HEK293 (cell line): ENCODE measurements around the gene CLASP1.
A peak's percentile ranks its signal among the peaks of the same experiment; 100 is the strongest.

Experiments used
- CTCF ChIA-PET: fragments of 350-600 bp; formaldehyde crosslinking; extraction: SDS; loops from one replicate; lab custom pipeline; 2021; ENCODE audit warnings: antibody characterized with exemption; lab: Yijun Ruan, JAX
- POLR2A ChIA-PET: fragments of 300-600 bp; formaldehyde crosslinking; extraction: SDS; loops from one replicate; lab custom pipeline; 2020; ENCODE audit warnings: antibody characterized with exemption, inconsistent platforms; lab: Yijun Ruan, JAX
- H3K27ac ChIP-seq: fragments of 200-500 bp; sonication (Bioruptor generic); 2 replicates; pipeline ENCODE4 v1.5.1; 2014; ENCODE audit warnings: low read depth, low read length, control low read depth, inconsistent platforms; ENCODE audit errors: extremely low read depth
- H3K36me3 ChIP-seq, 2 experiments: fragments of 200-500 bp in 1 of 2; sonication (Bioruptor generic) in 1 of 2; 1 replicate in 1 of 2; 2 replicates in 1 of 2; pipeline ENCODE4 v1.5.1; 2014 to 2017; ENCODE audit warnings: inconsistent platforms in 2 of 2, low read length in 2 of 2; ENCODE audit not compliant: control insufficient read depth in 2 of 2, insufficient read depth in 1 of 2
- H3K4me1 ChIP-seq: fragments of 200-500 bp; sonication (Bioruptor generic); 2 replicates; pipeline ENCODE4 v1.5.1; 2014; ENCODE audit warnings: mild to moderate bottlenecking, low read length, inconsistent platforms; ENCODE audit not compliant: control insufficient read depth, insufficient read depth
- H3K4me3 ChIP-seq: 2 replicates; pipeline ENCODE4 v1.5.1; 2011; ENCODE audit warnings: low read depth, mild to moderate bottlenecking, control low read depth, low read length, moderate library complexity
- H3K9me3 ChIP-seq: fragments of 200-500 bp; sonication (Bioruptor generic); 2 replicates; pipeline ENCODE4 v1.5.1; 2014; ENCODE audit warnings: low read depth, low read length, inconsistent platforms; ENCODE audit not compliant: control insufficient read depth, insufficient read depth
- GLI2 ChIP-seq: fragments of 450-650 bp; formaldehyde crosslinking; IDR thresholded peaks from 2 replicates; pipeline ENCODE4; 2017; ENCODE audit warnings: missing biosample characterization, missing genetic modification characterization, low read depth, borderline replicate concordance
- HOXD13 ChIP-seq: sonication (generic); formaldehyde crosslinking; IDR thresholded peaks from 2 replicates; pipeline ENCODE4 v1.8.0; 2022; ENCODE audit warnings: missing genetic modification reagents, borderline replicate concordance
- KLF8 ChIP-seq: fragments of 450-650 bp; formaldehyde crosslinking; IDR thresholded peaks from 2 replicates; pipeline ENCODE4 v1.5.1; 2016; ENCODE audit warnings: missing biosample characterization, missing genetic modification characterization
- OSR2 ChIP-seq: fragments of 450-650 bp; formaldehyde crosslinking; IDR thresholded peaks from 2 replicates; pipeline ENCODE4 v1.5.1; 2016; ENCODE audit warnings: missing biosample characterization, missing genetic modification characterization
- SCRT2 ChIP-seq: fragments of 450-650 bp; formaldehyde crosslinking; IDR thresholded peaks from 2 replicates; pipeline ENCODE4 v1.5.1; 2016; ENCODE audit warnings: missing biosample characterization, missing genetic modification characterization
- TRIM28 ChIP-seq: IDR thresholded peaks from 2 replicates; pipeline ENCODE4 v1.6.1; 2011; ENCODE audit warnings: low read length, control low read depth, borderline replicate concordance
- ZNF2 ChIP-seq: fragments of 450-650 bp; formaldehyde crosslinking; IDR thresholded peaks from 2 replicates; pipeline ENCODE4 v1.5.1; 2016; ENCODE audit warnings: missing biosample characterization, missing genetic modification characterization
- ZNF211 ChIP-seq: fragments of 450-650 bp; formaldehyde crosslinking; IDR thresholded peaks from 2 replicates; pipeline ENCODE4 v1.5.1; 2016; ENCODE audit warnings: low read depth, missing biosample characterization, missing genetic modification characterization
- ZNF248 ChIP-seq: fragments of 450-650 bp; formaldehyde crosslinking; IDR thresholded peaks from 2 replicates; pipeline ENCODE4 v1.5.1; 2017; ENCODE audit warnings: missing biosample characterization, missing genetic modification characterization
- ZNF302 ChIP-seq: fragments of 450-650 bp; formaldehyde crosslinking; IDR thresholded peaks from 2 replicates; pipeline ENCODE4 v1.5.1; 2016; ENCODE audit warnings: missing biosample characterization, missing genetic modification characterization, low read depth
- ZNF311 ChIP-seq: fragments of 450-650 bp; formaldehyde crosslinking; IDR thresholded peaks from 2 replicates; pipeline ENCODE4 v1.5.1; 2017; ENCODE audit warnings: missing biosample characterization, missing genetic modification characterization, borderline replicate concordance
- ZNF473 ChIP-seq: fragments of 450-650 bp; formaldehyde crosslinking; IDR thresholded peaks from 2 replicates; pipeline ENCODE4 v1.5.1; 2017; ENCODE audit warnings: missing biosample characterization, missing genetic modification characterization
- ZNF610 ChIP-seq: fragments of 450-650 bp; formaldehyde crosslinking; IDR thresholded peaks from 2 replicates; pipeline ENCODE4 v1.5.1; 2016; ENCODE audit warnings: missing biosample characterization, missing genetic modification characterization, borderline replicate concordance
- ZNF621 ChIP-seq: fragments of 450-650 bp; formaldehyde crosslinking; IDR thresholded peaks from 2 replicates; pipeline ENCODE4 v1.5.1; 2017; ENCODE audit warnings: missing biosample characterization, missing genetic modification characterization
- ZNF654 ChIP-seq: fragments of 450-650 bp; formaldehyde crosslinking; IDR thresholded peaks from 2 replicates; pipeline ENCODE4 v1.5.1; 2016; ENCODE audit warnings: low read depth, missing biosample characterization, missing genetic modification characterization
- ZNF707 ChIP-seq: fragments of 450-650 bp; formaldehyde crosslinking; IDR thresholded peaks from 2 replicates; pipeline ENCODE4 v1.5.1; 2016; ENCODE audit warnings: missing biosample characterization, missing genetic modification characterization
- ZNF747 ChIP-seq: fragments of 450-650 bp; formaldehyde crosslinking; IDR thresholded peaks from 2 replicates; pipeline ENCODE4 v1.5.1; 2016; ENCODE audit warnings: missing biosample characterization, missing genetic modification characterization
- ZNF777 ChIP-seq: fragments of 450-650 bp; formaldehyde crosslinking; IDR thresholded peaks from 2 replicates; pipeline ENCODE4 v1.5.1; 2017; ENCODE audit warnings: missing biosample characterization, missing genetic modification characterization, borderline replicate concordance
- ZNF785 ChIP-seq: fragments of 450-650 bp; formaldehyde crosslinking; IDR thresholded peaks from 2 replicates; pipeline ENCODE4 v1.5.1; 2016; ENCODE audit warnings: missing biosample characterization, missing genetic modification characterization
- TF ChIP-seq, protein P1 (sequence below): fragments of 450-650 bp; formaldehyde crosslinking; IDR thresholded peaks from 2 replicates; pipeline ENCODE4 v1.5.1; 2016; ENCODE audit warnings: missing biosample characterization, missing genetic modification characterization
- TF ChIP-seq, protein P2 (sequence below): fragments of 450-650 bp; formaldehyde crosslinking; IDR thresholded peaks from 2 replicates; pipeline ENCODE4 v1.5.1; 2016; ENCODE audit warnings: missing biosample characterization, missing genetic modification characterization, low read depth
- TF ChIP-seq, protein P3 (sequence below): fragments of 450-650 bp; formaldehyde crosslinking; IDR thresholded peaks from 2 replicates; pipeline ENCODE4 v1.5.1; 2016; ENCODE audit warnings: missing biosample characterization, missing genetic modification characterization
- TF ChIP-seq, protein P4 (sequence below): fragments of 450-650 bp; formaldehyde crosslinking; IDR thresholded peaks from 2 replicates; pipeline ENCODE4 v1.5.1; 2017; ENCODE audit warnings: missing biosample characterization, missing genetic modification characterization
- TF ChIP-seq, protein P5 (sequence below): fragments of 450-650 bp; formaldehyde crosslinking; IDR thresholded peaks from 2 replicates; pipeline ENCODE4 v1.5.1; 2017; ENCODE audit warnings: missing biosample characterization, mild to moderate bottlenecking, missing genetic modification characterization, moderate library complexity

CLASP1 gene

DNA sequence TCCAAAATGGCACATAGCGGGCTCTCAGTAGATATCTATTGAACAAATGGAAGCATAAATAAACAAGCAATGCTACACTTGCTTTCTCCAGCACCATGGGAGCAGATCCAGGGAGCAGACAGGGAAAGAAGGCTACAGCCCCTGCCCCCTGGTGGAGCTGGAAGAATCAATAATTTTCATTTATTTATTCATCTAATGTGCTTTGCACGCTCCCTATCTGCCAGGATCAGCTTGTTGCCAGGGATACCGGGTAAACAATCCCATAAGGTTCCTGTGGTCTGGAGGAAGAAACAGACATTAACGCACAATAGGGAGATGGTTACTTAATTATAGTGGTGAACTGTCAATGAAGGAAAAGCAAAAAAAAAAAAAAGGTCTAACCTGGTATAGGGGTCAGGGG, 40.1 kb upstream of the CLASP1 start (continued):
- TF ChIP-seq, protein P1, sequence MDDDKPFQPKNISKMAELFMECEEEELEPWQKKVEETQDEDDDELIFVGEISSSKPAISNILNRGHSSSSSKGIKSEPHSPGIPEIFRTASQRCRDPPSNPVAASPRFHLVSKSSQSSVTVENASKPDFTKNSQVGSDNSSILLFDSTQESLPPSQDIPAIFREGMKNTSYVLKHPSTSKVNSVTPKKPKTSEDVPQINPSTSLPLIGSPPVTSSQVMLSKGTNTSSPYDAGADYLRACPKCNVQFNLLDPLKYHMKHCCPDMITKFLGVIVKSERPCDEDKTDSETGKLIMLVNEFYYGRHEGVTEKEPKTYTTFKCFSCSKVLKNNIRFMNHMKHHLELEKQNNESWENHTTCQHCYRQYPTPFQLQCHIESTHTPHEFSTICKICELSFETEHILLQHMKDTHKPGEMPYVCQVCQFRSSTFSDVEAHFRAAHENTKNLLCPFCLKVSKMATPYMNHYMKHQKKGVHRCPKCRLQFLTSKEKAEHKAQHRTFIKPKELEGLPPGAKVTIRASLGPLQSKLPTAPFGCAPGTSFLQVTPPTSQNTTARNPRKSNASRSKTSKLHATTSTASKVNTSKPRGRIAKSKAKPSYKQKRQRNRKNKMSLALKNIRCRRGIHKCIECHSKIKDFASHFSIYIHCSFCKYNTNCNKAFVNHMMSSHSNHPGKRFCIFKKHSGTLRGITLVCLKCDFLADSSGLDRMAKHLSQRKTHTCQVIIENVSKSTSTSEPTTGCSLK: no peak
- 0 out of 2 replicates have a peak, but pooled peaks have one; percentile 16 for TF ChIP-seq TRIM28
- no peak for TF ChIP-seq ZNF211 (tag by site-specific recombination)
- no peak for TF ChIP-seq ZNF311 (tag by site-specific recombination)
- TF ChIP-seq SCRT2 (tag by site-specific recombination): no peak
- TF ChIP-seq ZNF777 (tag by site-specific recombination): no peak
- TF ChIP-seq ZNF747 (tag by site-specific recombination): no peak
- no peak for TF ChIP-seq ZNF248 (tag by site-specific recombination)
- no peak for TF ChIP-seq HOXD13 (CRISPR knock-in tag)

DNA sequence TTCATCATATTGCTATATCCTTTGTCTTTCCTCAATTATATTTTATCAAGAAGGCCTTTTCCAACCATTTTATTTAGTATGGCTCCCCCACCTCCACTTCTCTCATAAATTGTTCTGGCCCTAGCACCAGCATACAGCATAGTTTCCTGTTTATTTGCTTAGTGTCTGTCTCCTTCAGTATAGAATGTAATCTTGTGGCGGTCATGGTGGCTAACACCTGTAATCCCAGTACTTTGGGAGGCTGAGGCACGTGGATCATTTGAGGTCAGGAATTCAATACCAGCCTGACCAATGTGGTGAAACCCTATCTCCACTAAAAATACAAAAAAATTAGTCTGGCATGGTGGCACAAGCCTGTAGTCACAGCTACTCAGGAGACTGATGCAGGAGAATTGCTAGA, 39.6 kb upstream of the CLASP1 start:
- Histone ChIP-seq H3K27ac (no peak overlapping the region), H3K4me1 (no peaks in the 10 kb centered on the region), H3K36me3 (no peaks in the 10 kb centered on the region), H3K9me3 (no peaks in the 10 kb centered on the region), H3K4me3 (no peak overlapping the region)
- POLR2A ChIA-PET: interaction anchor here (0.6 to 1.8 kb wide), 2 partner anchors 24 to 158 kb away, joined by 3 to 6 read pairs; partner anchors contain the start of gene RNU4ATAC
- TF ChIP-seq GLI2 (no peak), ZNF302 (tag by site-specific recombination) (no peak), KLF8 (tag by site-specific recombination) (no peak), ZNF621 (no peak), ZNF2 (tag by site-specific recombination) (no peak), ZNF707 (tag by site-specific recombination) (no peak), ZNF785 (tag by site-specific recombination) (no peak), ZNF610 (no peak), OSR2 (tag by site-specific recombination) (no peak), ZNF654 (tag by site-specific recombination) (no peak), ZNF473 (no peak)
- TF ChIP-seq, protein P2, sequence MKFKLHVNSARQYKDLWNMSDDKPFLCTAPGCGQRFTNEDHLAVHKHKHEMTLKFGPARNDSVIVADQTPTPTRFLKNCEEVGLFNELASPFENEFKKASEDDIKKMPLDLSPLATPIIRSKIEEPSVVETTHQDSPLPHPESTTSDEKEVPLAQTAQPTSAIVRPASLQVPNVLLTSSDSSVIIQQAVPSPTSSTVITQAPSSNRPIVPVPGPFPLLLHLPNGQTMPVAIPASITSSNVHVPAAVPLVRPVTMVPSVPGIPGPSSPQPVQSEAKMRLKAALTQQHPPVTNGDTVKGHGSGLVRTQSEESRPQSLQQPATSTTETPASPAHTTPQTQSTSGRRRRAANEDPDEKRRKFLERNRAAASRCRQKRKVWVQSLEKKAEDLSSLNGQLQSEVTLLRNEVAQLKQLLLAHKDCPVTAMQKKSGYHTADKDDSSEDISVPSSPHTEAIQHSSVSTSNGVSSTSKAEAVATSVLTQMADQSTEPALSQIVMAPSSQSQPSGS (tag by site-specific recombination): no peak
- TF ChIP-seq, protein P3, sequence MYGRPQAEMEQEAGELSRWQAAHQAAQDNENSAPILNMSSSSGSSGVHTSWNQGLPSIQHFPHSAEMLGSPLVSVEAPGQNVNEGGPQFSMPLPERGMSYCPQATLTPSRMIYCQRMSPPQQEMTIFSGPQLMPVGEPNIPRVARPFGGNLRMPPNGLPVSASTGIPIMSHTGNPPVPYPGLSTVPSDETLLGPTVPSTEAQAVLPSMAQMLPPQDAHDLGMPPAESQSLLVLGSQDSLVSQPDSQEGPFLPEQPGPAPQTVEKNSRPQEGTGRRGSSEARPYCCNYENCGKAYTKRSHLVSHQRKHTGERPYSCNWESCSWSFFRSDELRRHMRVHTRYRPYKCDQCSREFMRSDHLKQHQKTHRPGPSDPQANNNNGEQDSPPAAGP (tag by site-specific recombination): no peak
- TF ChIP-seq, protein P4, sequence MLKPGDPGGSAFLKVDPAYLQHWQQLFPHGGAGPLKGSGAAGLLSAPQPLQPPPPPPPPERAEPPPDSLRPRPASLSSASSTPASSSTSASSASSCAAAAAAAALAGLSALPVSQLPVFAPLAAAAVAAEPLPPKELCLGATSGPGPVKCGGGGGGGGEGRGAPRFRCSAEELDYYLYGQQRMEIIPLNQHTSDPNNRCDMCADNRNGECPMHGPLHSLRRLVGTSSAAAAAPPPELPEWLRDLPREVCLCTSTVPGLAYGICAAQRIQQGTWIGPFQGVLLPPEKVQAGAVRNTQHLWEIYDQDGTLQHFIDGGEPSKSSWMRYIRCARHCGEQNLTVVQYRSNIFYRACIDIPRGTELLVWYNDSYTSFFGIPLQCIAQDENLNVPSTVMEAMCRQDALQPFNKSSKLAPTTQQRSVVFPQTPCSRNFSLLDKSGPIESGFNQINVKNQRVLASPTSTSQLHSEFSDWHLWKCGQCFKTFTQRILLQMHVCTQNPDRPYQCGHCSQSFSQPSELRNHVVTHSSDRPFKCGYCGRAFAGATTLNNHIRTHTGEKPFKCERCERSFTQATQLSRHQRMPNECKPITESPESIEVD (tag by site-specific recombination): no peak
- TF ChIP-seq, protein P5, sequence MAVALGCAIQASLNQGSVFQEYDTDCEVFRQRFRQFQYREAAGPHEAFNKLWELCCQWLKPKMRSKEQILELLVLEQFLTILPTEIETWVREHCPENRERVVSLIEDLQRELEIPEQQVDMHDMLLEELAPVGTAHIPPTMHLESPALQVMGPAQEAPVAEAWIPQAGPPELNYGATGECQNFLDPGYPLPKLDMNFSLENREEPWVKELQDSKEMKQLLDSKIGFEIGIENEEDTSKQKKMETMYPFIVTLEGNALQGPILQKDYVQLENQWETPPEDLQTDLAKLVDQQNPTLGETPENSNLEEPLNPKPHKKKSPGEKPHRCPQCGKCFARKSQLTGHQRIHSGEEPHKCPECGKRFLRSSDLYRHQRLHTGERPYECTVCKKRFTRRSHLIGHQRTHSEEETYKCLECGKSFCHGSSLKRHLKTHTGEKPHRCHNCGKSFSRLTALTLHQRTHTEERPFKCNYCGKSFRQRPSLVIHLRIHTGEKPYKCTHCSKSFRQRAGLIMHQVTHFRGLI: no peak
- CTCF ChIA-PET: interaction anchor here (0.7 kb wide), 1 partner anchor 152 kb away, joined by 3 read pairs; no protein-coding TSS in a partner anchor
